HUES6 (cell line): Measurements from ENCODE around the gene WTAP.
"Not testable (repeated sequence)": the region's sequence is repeated elsewhere in the genome, so short reads cannot be mapped to it uniquely, and the experiment has no call there.

Experiments
- H3K27ac ChIP-seq: 2 replicates; pipeline ENCODE4 v1.7.0; 2013; ENCODE audit warnings: low read depth, mild to moderate bottlenecking, low read length, inconsistent platforms
- H3K27me3 ChIP-seq: 2 replicates; pipeline ENCODE4 v1.6.1; 2013; ENCODE audit warnings: low read length; ENCODE audit not compliant: control insufficient read depth, insufficient read depth
- H3K36me3 ChIP-seq: 2 replicates; pipeline ENCODE4 v1.6.1; 2013; ENCODE audit warnings: low read length; ENCODE audit not compliant: control insufficient read depth, insufficient read depth
- H3K4me1 ChIP-seq: 2 replicates; pipeline ENCODE4 v1.6.1; 2013; ENCODE audit warnings: low read length; ENCODE audit not compliant: control insufficient read depth, insufficient read depth
- H3K4me3 ChIP-seq: 2 replicates; pipeline ENCODE4 v1.5.1; 2013; ENCODE audit warnings: low read depth, low read length
- H3K9ac ChIP-seq: one replicate; pipeline ENCODE4 v1.6.1; 2013; ENCODE audit warnings: mild to moderate bottlenecking, low read length
- H3K9me3 ChIP-seq: 2 replicates; pipeline ENCODE4 v1.6.1; 2013; ENCODE audit warnings: low read depth, low read length; ENCODE audit not compliant: control insufficient read depth, insufficient read depth

WTAP gene

GRCh38 chr6:159686703-159687102 is 40.6 kb upstream of the WTAP start:
- Histone ChIP-seq H3K9me3 (no peaks in the 10 kb centered on the region), H3K36me3 (peaks cover 54% of the 10 kb centered on the region), H3K4me3 (no peak overlapping the region), H3K27ac (no peak overlapping the region), H3K27me3 (no peaks in the 10 kb centered on the region), H3K4me1 (peaks cover 4% of the 10 kb centered on the region), H3K9ac (no peak overlapping the region)

GRCh38 chr6:159687341-159687740 is 40.0 kb upstream of the WTAP start:
- no peaks in the 10 kb centered on the region for H3K9me3 ChIP-seq
- H3K9ac ChIP-seq = no peak overlapping the region
- no peak overlapping the region for H3K27ac ChIP-seq
- peaks cover 51% of the 10 kb centered on the region for H3K36me3 ChIP-seq
- H3K4me1 ChIP-seq = peaks cover 10% of the 10 kb centered on the region
- H3K4me3 ChIP-seq = no peak overlapping the region
- no peaks in the 10 kb centered on the region for H3K27me3 ChIP-seq

- H3K27ac ChIP-seq = no peak overlapping the region
- no peak overlapping the region for H3K4me3 ChIP-seq
- peaks cover 11% of the 10 kb centered on the region for H3K4me1 ChIP-seq
- no peak overlapping the region for H3K9ac ChIP-seq
- H3K9me3 ChIP-seq = no peaks in the 10 kb centered on the region
- no peaks in the 10 kb centered on the region for H3K27me3 ChIP-seq
- H3K36me3 ChIP-seq = peaks cover 46% of the 10 kb centered on the region
Measured at GRCh38 chr6:159688266-159688905, 38.9 kb upstream of the WTAP start.

- Histone ChIP-seq H3K27ac (no peak overlapping the region), H3K9me3 (no peaks in the 10 kb centered on the region), H3K4me1 (peaks cover 14% of the 10 kb centered on the region), H3K27me3 (no peaks in the 10 kb centered on the region), H3K9ac (no peak overlapping the region), H3K36me3 (peaks cover 40% of the 10 kb centered on the region), H3K4me3 (no peak overlapping the region)
Measured at GRCh38 chr6:159689001-159689400, 38.3 kb upstream of the WTAP start.

- not testable (repeated sequence) for H3K27me3 ChIP-seq, H3K4me3 ChIP-seq, H3K27ac ChIP-seq, H3K9ac ChIP-seq, H3K9me3 ChIP-seq
- Histone ChIP-seq H3K4me1 (peaks cover 17% of the 10 kb centered on the region), H3K36me3 (peaks cover 32% of the 10 kb centered on the region)
Measured at GRCh38 chr6:159690135-159690534, 37.2 kb upstream of the WTAP start.

- H3K27me3 ChIP-seq = no peaks in the 10 kb centered on the region
- peak overlapping the region; percentile 93 for H3K4me3 ChIP-seq
Measured at GRCh38 chr6:159691133-159691962, 36.0 kb upstream of the WTAP start.

GRCh38 chr6:159691963-159692287 is 35.4 kb upstream of the WTAP start:
- Histone ChIP-seq H3K4me1 (peaks cover 17% of the 10 kb centered on the region), H3K36me3 (peaks cover 23% of the 10 kb centered on the region), H3K27me3 (no peaks in the 10 kb centered on the region), H3K9me3 (no peaks in the 10 kb centered on the region), H3K4me3 (peak overlapping the region; percentile 93), H3K27ac (no peak overlapping the region), H3K9ac (peak overlapping the region; percentile 97)

More at GRCh38 chr6:159691133-159691962, 36.0 kb upstream of the WTAP start:
- Histone ChIP-seq H3K4me1 (peaks cover 17% of the 10 kb centered on the region), H3K36me3 (peaks cover 28% of the 10 kb centered on the region), H3K27ac (no peak overlapping the region), H3K9me3 (no peaks in the 10 kb centered on the region), H3K9ac (no peak overlapping the region)

GRCh38 chr6:159692303-159693127 is 34.8 kb upstream of the WTAP start:
- H3K9ac ChIP-seq = peak overlapping the region; percentile 97
- no peaks in the 10 kb centered on the region for H3K27me3 ChIP-seq
- H3K4me1 ChIP-seq = peaks cover 17% of the 10 kb centered on the region
- H3K4me3 ChIP-seq = peak overlapping the region; percentile 93
- no peaks in the 10 kb centered on the region for H3K9me3 ChIP-seq
- peak overlapping the region; percentile 54; the same call in 1 of the 2 replicates for H3K27ac ChIP-seq
- peaks cover 17% of the 10 kb centered on the region for H3K36me3 ChIP-seq

GRCh38 chr6:159693128-159693893 is 34.0 kb upstream of the WTAP start, which contains the start of gene SOD2:
Gene SOD2, minus strand, starts transcription at chr6:159693241. Its CDS starts 74 bp downstream, at chr6:159693167.
- H3K27ac ChIP-seq = peak within 1 kb of the TSS; percentile 95
- peak within 1 kb of the TSS; percentile 93 for H3K4me3 ChIP-seq
- no peaks in the 10 kb centered on the region for H3K27me3 ChIP-seq
- peaks cover 11% of the 10 kb centered on the region; the same call in 1 of the 2 replicates for H3K36me3 ChIP-seq
- H3K9ac ChIP-seq = peak within 1 kb of the TSS; percentile 97
- peaks cover 17% of the 10 kb centered on the region for H3K4me1 ChIP-seq
- no peaks in the 10 kb centered on the region for H3K9me3 ChIP-seq

GRCh38 chr6:159693894-159694545 is 33.3 kb upstream of the WTAP start:
- Histone ChIP-seq H3K4me1 (peaks cover 17% of the 10 kb centered on the region), H3K27me3 (no peaks in the 10 kb centered on the region), H3K4me3 (peak overlapping the region; percentile 93), H3K36me3 (peaks cover 8% of the 10 kb centered on the region; the same call in 1 of the 2 replicates), H3K9me3 (no peaks in the 10 kb centered on the region), H3K27ac (peak overlapping the region; percentile 95), H3K9ac (peak overlapping the region; percentile 97)
